K562 (cell line): ENCODE data around the gene MIDN. TPM values are rescaled to one million over a fixed set of nuclear protein-coding genes. Genes with fewer than 3 reads are reported as not detected.
A peak's percentile ranks its signal among the peaks of the same experiment; 100 is the strongest.

Source experiments
- ATAC-seq: fragments of 200-7000 bp; cut with Tn5 transposase; 3 replicates; pipeline ENCODE4 v1.9.1; 2020; ENCODE audit warnings: moderate library complexity
- BruUV-seq: library from RNA; stranded (reverse); fragments of 400-500 nt; replicated peaks from 2 replicates; lab custom pipeline; 2021; lab: Mats Ljungman, UMichigan
- CTCF ChIA-PET: fragments of 300-600 bp; formaldehyde crosslinking; extraction: SDS; loops from one replicate; lab custom pipeline; 2021; ENCODE audit warnings: low intra/inter-chr PET ratio; lab: Yijun Ruan, JAX
- POLR2A ChIA-PET: fragments of 300-600, 350-650 bp; sonication (Branson Sonifier 250); formaldehyde crosslinking; extraction: SDS; loops from one replicate; lab custom pipeline; 2021; ENCODE audit warnings: antibody characterized with exemption, inconsistent platforms; lab: Yijun Ruan, JAX
- DNase-seq, 4 experiments: peaks; one replicate each; pipeline versions ENCODE4 v3.0.0 to v3.0.0-alpha.2; 2011 to 2018; ENCODE audit warnings: low spot score in 3 of 4, mixed read lengths in 3 of 4; ENCODE audit errors: extremely low read depth in 1 of 4
- FAIRE-seq: peaks from 2 replicates; lab custom pipeline; 2011; peaks lifted over from hg19 to GRCh38; lab: Jason Lieb, UNC
- H2AFZ ChIP-seq: 2 replicates; pipeline ENCODE4 v1.6.0; 2011; ENCODE audit warnings: low read depth, low read length, control low read depth, inconsistent platforms
- H3K27ac ChIP-seq: fragments of 200-600 bp; 3 replicates; pipeline ENCODE4 v1.8.0; 2011; ENCODE audit warnings: low read depth, mild to moderate bottlenecking, control low read depth, inconsistent platforms, low read length, moderate library complexity, mixed read lengths; ENCODE audit errors: extremely low read depth
- H3K27me3 ChIP-seq, 2 experiments: fragments of 300-600 bp in 1 of 2; 2 replicates in 1 of 2; 3 replicates in 1 of 2; pipeline versions ENCODE4 v1.6.0 to v1.8.0; 2011; ENCODE audit warnings: inconsistent platforms in 2 of 2, low read length in 2 of 2, mild to moderate bottlenecking in 1 of 2, mixed read lengths in 1 of 2, moderate library complexity in 1 of 2; ENCODE audit not compliant: control insufficient read depth in 2 of 2, insufficient read depth in 2 of 2
- H3K36me3 ChIP-seq: fragments of 300-600 bp; 3 replicates; pipeline ENCODE4 v1.8.0; 2011; ENCODE audit warnings: mild to moderate bottlenecking, low read length, inconsistent platforms; ENCODE audit not compliant: control insufficient read depth, insufficient read depth
- H3K4me1 ChIP-seq, 2 experiments: fragments of 200-600 bp in 1 of 2; replicated peaks in 1 of 2; 2 replicates in 1 of 2; 3 replicates in 1 of 2; pipeline versions ENCODE4 v1.5.1 to v1.8.0; 2011; ENCODE audit warnings: inconsistent platforms in 2 of 2, low read length in 2 of 2, mild to moderate bottlenecking in 1 of 2, mixed read lengths in 1 of 2, moderate library complexity in 1 of 2; ENCODE audit not compliant: control insufficient read depth in 2 of 2, insufficient read depth in 2 of 2
- H3K4me2 ChIP-seq: 2 replicates; pipeline ENCODE4 v1.6.1; 2011; ENCODE audit warnings: low read length, control low read depth, inconsistent platforms, mixed read lengths; ENCODE audit not compliant: insufficient read depth
- H3K4me3 ChIP-seq: fragments of 200-600 bp; sonication (generic), shearing (Covaris generic); 2 replicates; pipeline ENCODE4 v1.5.1; 2016; ENCODE audit warnings: control low read depth, inconsistent platforms
- H3K79me2 ChIP-seq: fragments of 200-600 bp; 3 replicates; pipeline ENCODE4 v1.8.0; 2011; ENCODE audit warnings: low read length, inconsistent platforms; ENCODE audit not compliant: control insufficient read depth, insufficient read depth
- H3K9ac ChIP-seq, 2 experiments: 2 replicates each; pipeline versions ENCODE4 v1.6.0 to v1.6.1; 2011; ENCODE audit warnings: low read depth in 2 of 2, low read length in 2 of 2, control low read depth in 1 of 2, inconsistent platforms in 1 of 2, mild to moderate bottlenecking in 1 of 2, mixed read lengths in 1 of 2; ENCODE audit not compliant: insufficient read depth in 1 of 2
- H3K9me1 ChIP-seq: one replicate; pipeline ENCODE4 v1.6.0; 2011; ENCODE audit warnings: inconsistent platforms, mild to moderate bottlenecking, low read length, moderate library complexity; ENCODE audit not compliant: control insufficient read depth, insufficient read depth
- H3K9me3 ChIP-seq: replicated peaks from 2 replicates; pipeline ENCODE4 v1.5.1; 2011; ENCODE audit warnings: low read depth, low read length, inconsistent platforms; ENCODE audit not compliant: control insufficient read depth, insufficient read depth
- H4K20me1 ChIP-seq: replicated peaks from 2 replicates; pipeline ENCODE4 v1.6.1; 2011; ENCODE audit warnings: low read length, inconsistent platforms, mixed read lengths; ENCODE audit not compliant: control insufficient read depth, insufficient read depth
- CTBP1 ChIP-seq: fragments of 450-650 bp; IDR thresholded peaks from 2 replicates; pipeline ENCODE4 v1.6.1; 2016; ENCODE audit warnings: borderline replicate concordance
- MITF ChIP-seq: IDR thresholded peaks from 2 replicates; pipeline ENCODE4 v1.6.1; 2014; ENCODE audit warnings: antibody characterized with exemption
- NKRF ChIP-seq: fragments of 450-650 bp; IDR thresholded peaks from 2 replicates; pipeline ENCODE4 v1.6.1; 2016; ENCODE audit warnings: borderline replicate concordance
- RB1 ChIP-seq: fragments of 450-650 bp; IDR thresholded peaks from 2 replicates; pipeline ENCODE4 v1.6.1; 2017; ENCODE audit warnings: low read depth, mild to moderate bottlenecking
- RBFOX2 ChIP-seq: fragments of 200-400 bp; formaldehyde crosslinking; IDR thresholded peaks from 2 replicates; pipeline ENCODE4 v1.6.1; 2017; ENCODE audit warnings: low read depth, mild to moderate bottlenecking, low read length, moderate library complexity
- SAFB ChIP-seq: fragments of 200-400 bp; formaldehyde crosslinking; IDR thresholded peaks from 2 replicates; pipeline ENCODE4 v1.6.1; 2017; ENCODE audit warnings: low read depth, low read length, borderline replicate concordance
- SAP30 ChIP-seq: fragments of 200-600 bp; sonication (generic); IDR thresholded peaks from 2 replicates; pipeline ENCODE4 v1.6.1; 2012; ENCODE audit warnings: borderline replicate concordance, low read depth, mild to moderate bottlenecking, moderate library complexity, low read length, control low read depth, inconsistent platforms; ENCODE audit not compliant: insufficient read depth, poor library complexity, severe bottlenecking
- SREBF1 ChIP-seq: fragments of 150-350 bp; IDR thresholded peaks from 2 replicates; pipeline ENCODE4 v1.6.1; 2014; ENCODE audit warnings: antibody characterized with exemption, low read depth, low read length, borderline replicate concordance
- ZNF165 ChIP-seq: fragments of 250-450 bp; sonication (Bioruptor Pico); IDR thresholded peaks from 2 replicates; pipeline ENCODE4 v1.4.0; 2020; ENCODE audit warnings: borderline replicate concordance
- WGBS: fragments of 100-300 bp; shearing (Covaris generic); methylation state at CpG from one replicate; pipeline ENCODE4 v1.1.6; 2016; ENCODE audit warnings: low coverage, mixed read lengths; ENCODE audit not compliant: insufficient coverage; ENCODE audit errors: missing lambda C conversion rate; 5-methylcytosine and 5-hydroxymethylcytosine counted together
- in situ Hi-C: fragments of 300-500 bp; cut with MboI; formaldehyde crosslinking; loops from 4 replicates; pipeline ENCODE4 v1.15.0; 2018; ENCODE audit warnings: inconsistent platforms, mixed read lengths
- intact Hi-C: fragments of 100-400 bp; cut with micrococcal nuclease; formaldehyde crosslinking; loops from 2 replicates; pipeline ENCODE4 v1.14.2; 2022
- polyA plus RNA-seq, 8 experiments: library from polyadenylated mRNA; depleted of rRNA in 4 of 8; stranded (reverse) in 5 of 8; unstranded in 3 of 8; fragments of >200 nt; fragmentation: Nextera tagmentation in 2 of 8; fragmentation: Illumina TruSeq in 1 of 8; extraction: Ambion mirVana in 2 of 8; extraction: Trizol in 1 of 8; gene quantifications; 2 replicates each; pipeline versions ENCODE4 v1.2.1 to v1.2.3, GENCODE V29; 2011 to 2014; ENCODE audit warnings: inconsistent platforms in 1 of 8, missing spikeins in 1 of 8
- total RNA-seq, 7 experiments: library from RNA; depleted of rRNA in 6 of 7; stranded (reverse); fragments of >200 nt in 6 of 7; fragmentation: Illumina TruSeq in 2 of 7; extraction: Trizol in 2 of 7; gene quantifications; 2 replicates each; pipeline versions ENCODE4 v1.2.1 to v1.2.3, GENCODE V29; 2011 to 2021; ENCODE audit warnings: low replicate concordance in 1 of 7
- TF ChIP-seq, protein P1 (sequence below): fragments of 450-650 bp; IDR thresholded peaks from 2 replicates; pipeline ENCODE4 v1.6.1; 2017; ENCODE audit warnings: antibody characterized with exemption, mild to moderate bottlenecking

Gene MIDN
- total and polyA plus RNA-seq, 9 of the 15 experiments (the other 6 are each of a cell fraction or from before 2014, with no cell fraction given) = 0.17 to 120 (median 10.1) TPM

DNA sequence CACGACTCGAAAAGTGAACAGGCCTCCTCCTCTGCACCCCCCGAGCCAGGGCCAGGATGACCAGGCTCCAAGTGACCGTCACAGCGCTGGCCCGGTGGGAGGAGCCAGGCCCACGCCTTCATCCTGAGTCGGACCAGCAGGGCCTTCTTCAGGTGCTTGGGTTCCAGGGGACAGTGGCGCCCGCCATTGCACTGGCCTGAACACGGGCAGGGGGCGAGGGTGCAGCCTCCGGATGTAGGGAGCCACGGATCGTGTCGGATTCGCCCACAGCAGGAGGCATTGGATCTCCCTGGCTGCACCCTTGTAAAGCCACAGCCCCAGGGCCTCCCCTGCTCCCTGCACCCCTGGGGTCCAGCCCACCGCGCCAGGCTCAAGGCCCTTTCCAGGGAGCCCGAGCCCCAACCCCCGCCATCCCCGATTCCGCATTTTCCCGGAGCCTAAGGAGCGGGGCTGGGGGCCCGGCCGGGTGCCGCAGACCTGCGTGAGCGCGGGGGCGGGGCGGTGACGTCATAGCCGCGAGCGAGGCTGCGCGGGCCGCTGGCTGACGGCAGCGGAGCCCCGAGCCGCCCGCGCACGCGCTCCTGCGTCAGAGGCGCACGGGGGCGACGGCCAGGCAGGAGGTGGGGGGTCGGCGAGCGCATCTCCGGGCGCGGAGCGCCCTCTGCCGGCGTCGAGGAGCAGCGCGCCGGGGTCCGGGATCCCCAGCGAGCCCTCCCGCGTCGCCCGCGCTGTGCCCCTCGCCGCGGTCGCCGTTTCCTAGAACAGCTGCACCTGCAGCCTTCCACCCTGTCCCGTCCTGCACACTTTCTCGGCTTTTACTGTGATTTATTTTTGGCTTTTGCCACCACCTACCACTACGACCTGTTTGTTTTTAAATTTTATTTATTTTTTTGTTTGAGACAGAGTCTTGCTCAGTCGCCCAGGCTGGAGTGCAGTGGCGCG is 8.3 kb upstream of the MIDN start:
- POLR2A ChIA-PET = interaction anchor here (0.6 to 5.6 kb wide), 7 partner anchors 29 to 1285 kb away, joined by 3 to 90 read pairs (median 4); partner anchors contain the start of genes CIRBP and POLR2E
- peaks cover 37 to 98% of the 10 kb centered on the region in 2 experiments for H3K4me1 ChIP-seq
- peak; percentile 91 to 98 (median 94) for DNase-seq
- peak; percentile 73 for FAIRE-seq
- peak overlapping the region; percentile 96 for H2AFZ ChIP-seq
- H3K4me3 ChIP-seq = peak overlapping the region; percentile 54
- no peaks in the 10 kb centered on the region for H3K27me3 ChIP-seq
- peak overlapping the region; percentile 94 for H3K4me2 ChIP-seq
- CTCF ChIA-PET = interaction anchor here (1.0 to 4.8 kb wide), 4 partner anchors 18 to 319 kb away, joined by 3 to 29 read pairs (median 12); no protein-coding TSS in a partner anchor
- WGBS = 3% methylated on average over 73 of the region's 84 CpGs
- in situ Hi-C loops (loop anchor here (5.0 to 25.0 kb wide), 2 partner anchors 318 to 478 kb away; partner anchors contain the start of gene MISP), intact Hi-C loops (loop anchor here (1.0 to 5.0 kb wide), 3 partner anchors 127 to 378 kb away; no protein-coding TSS in a partner anchor)
- peaks cover 4% of the 10 kb centered on the region for H3K9me1 ChIP-seq
- H4K20me1 ChIP-seq = 0 out of 2 replicates have a peak, but pooled peaks cover 5% of the 10 kb centered on the region
- peak overlapping the region; percentile 86 to 99 for H3K9ac ChIP-seq
- peaks cover 35% of the 10 kb centered on the region; the same call in 2 of the 3 replicates for H3K36me3 ChIP-seq
- ATAC-seq = peak; percentile 68
- H3K9me3 ChIP-seq = no peaks in the 10 kb centered on the region
- no TSS peak for BruUV-seq
- peaks cover 43% of the 10 kb centered on the region for H3K79me2 ChIP-seq
- peak overlapping the region; percentile 92 for H3K27ac ChIP-seq
- TF ChIP-seq, protein P1, sequence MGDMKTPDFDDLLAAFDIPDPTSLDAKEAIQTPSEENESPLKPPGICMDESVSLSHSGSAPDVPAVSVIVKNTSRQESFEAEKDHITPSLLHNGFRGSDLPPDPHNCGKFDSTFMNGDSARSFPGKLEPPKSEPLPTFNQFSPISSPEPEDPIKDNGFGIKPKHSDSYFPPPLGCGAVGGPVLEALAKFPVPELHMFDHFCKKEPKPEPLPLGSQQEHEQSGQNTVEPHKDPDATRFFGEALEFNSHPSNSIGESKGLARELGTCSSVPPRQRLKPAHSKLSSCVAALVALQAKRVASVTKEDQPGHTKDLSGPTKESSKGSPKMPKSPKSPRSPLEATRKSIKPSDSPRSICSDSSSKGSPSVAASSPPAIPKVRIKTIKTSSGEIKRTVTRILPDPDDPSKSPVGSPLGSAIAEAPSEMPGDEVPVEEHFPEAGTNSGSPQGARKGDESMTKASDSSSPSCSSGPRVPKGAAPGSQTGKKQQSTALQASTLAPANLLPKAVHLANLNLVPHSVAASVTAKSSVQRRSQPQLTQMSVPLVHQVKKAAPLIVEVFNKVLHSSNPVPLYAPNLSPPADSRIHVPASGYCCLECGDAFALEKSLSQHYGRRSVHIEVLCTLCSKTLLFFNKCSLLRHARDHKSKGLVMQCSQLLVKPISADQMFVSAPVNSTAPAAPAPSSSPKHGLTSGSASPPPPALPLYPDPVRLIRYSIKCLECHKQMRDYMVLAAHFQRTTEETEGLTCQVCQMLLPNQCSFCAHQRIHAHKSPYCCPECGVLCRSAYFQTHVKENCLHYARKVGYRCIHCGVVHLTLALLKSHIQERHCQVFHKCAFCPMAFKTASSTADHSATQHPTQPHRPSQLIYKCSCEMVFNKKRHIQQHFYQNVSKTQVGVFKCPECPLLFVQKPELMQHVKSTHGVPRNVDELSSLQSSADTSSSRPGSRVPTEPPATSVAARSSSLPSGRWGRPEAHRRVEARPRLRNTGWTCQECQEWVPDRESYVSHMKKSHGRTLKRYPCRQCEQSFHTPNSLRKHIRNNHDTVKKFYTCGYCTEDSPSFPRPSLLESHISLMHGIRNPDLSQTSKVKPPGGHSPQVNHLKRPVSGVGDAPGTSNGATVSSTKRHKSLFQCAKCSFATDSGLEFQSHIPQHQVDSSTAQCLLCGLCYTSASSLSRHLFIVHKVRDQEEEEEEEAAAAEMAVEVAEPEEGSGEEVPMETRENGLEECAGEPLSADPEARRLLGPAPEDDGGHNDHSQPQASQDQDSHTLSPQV = peak; percentile 42; the same call in 1 of the 2 replicates
- 0 out of 2 replicates have a peak, but pooled peaks have one; percentile 26 for TF ChIP-seq NKRF
- peak; percentile 74; the same call in 1 of the 2 replicates for TF ChIP-seq ZNF165
- peak; percentile 42 for TF ChIP-seq SAP30
- no peak for TF ChIP-seq SREBF1
- TF ChIP-seq RBFOX2 = peak; percentile 73
- peak; percentile 95 for TF ChIP-seq CTBP1
- peak; percentile 98 for TF ChIP-seq RB1
- peak; percentile 7; the same call in 1 of the 2 replicates for TF ChIP-seq MITF
- peak; percentile 19; the same call in 1 of the 2 replicates for TF ChIP-seq SAFB
